ENCODE results near the gene ORC3.
"Not testable (repeated sequence)": the region's sequence is repeated elsewhere in the genome, so short reads cannot be mapped to it uniquely, and the experiment has no call there.

The ORC3 gene

GRCh38 chr6:87701676-87702588 is 112.0 kb downstream of the ORC3 start, which contains the start of gene AKIRIN2:
Gene AKIRIN2 (minus strand): TSS chr6:87702233. CDS start chr6:87701684, 549 bp downstream.
- H3K79me1 ChIP-seq (replicated peaks; ENCODE audit: low read length, poor library complexity, severe bottlenecking): no peaks in the 10 kb centered on the region
- H3K4ac ChIP-seq (ENCODE audit: low read depth in 1 of 2, low read length in 2 of 2): peak within 1 kb of the TSS; percentile 79 to 93
- peak within 1 kb of the TSS; percentile 71 for H2BK5ac ChIP-seq (ENCODE audit: low read depth, low read length, poor library complexity, severe bottlenecking)
- peak within 1 kb of the TSS; percentile 79 to 94 for H3K4me3 ChIP-seq (ENCODE audit: insufficient read depth in 1 of 2, low read depth in 1 of 2, low read length in 2 of 2)
- H3K18ac ChIP-seq (ENCODE audit: low read depth in 1 of 2, low read length in 2 of 2): peak within 1 kb of the TSS; percentile 98 to 99
- peak within 1 kb of the TSS; percentile 97 for H2AFZ ChIP-seq (ENCODE audit: low read depth, low read length)
- H3K9me3 ChIP-seq (ENCODE audit: control insufficient read depth, low read length): no peaks in the 10 kb centered on the region
- H2AK5ac ChIP-seq (ENCODE audit: low read length, severe bottlenecking): peak within 1 kb of the TSS; percentile 32
- H2BK12ac ChIP-seq (ENCODE audit: low read length in 2 of 2): peak within 1 kb of the TSS in 1 of 2 experiments; percentile 86
- H3K4me2 ChIP-seq (ENCODE audit: low read length, poor library complexity, severe bottlenecking): peak within 1 kb of the TSS; percentile 78
- H3K14ac ChIP-seq (ENCODE audit: low read length in 2 of 2): peak within 1 kb of the TSS; percentile 96 to 99
- peak within 1 kb of the TSS; percentile 98 to 99 for H3K23ac ChIP-seq (ENCODE audit: low read length in 2 of 2)
- peak within 1 kb of the TSS; percentile 93 for H3K27ac ChIP-seq (ENCODE audit: low read length, poor library complexity, severe bottlenecking)
- H3K9ac ChIP-seq (ENCODE audit: low read length): peak within 1 kb of the TSS; percentile 99
- H4K8ac ChIP-seq (ENCODE audit: low read length): peak within 1 kb of the TSS; percentile 58
- H3K4me1 ChIP-seq (ENCODE audit: control insufficient read depth, insufficient read depth, low read depth, low read length): peaks cover 6% of the 10 kb centered on the region
- peak within 1 kb of the TSS; percentile 86 for H2BK15ac ChIP-seq (ENCODE audit: low read depth, poor library complexity, severe bottlenecking)
- peak within 1 kb of the TSS; percentile 95 for H2BK120ac ChIP-seq (ENCODE audit: low read depth, low read length)
- no peaks in the 10 kb centered on the region for H3K36me3 ChIP-seq (ENCODE audit: control insufficient read depth in 1 of 2, insufficient read depth in 2 of 2, low read depth in 1 of 2, low read length in 2 of 2)
- under 1% methylated on average over 69 of the region's 88 CpGs for WGBS
- H4K91ac ChIP-seq (ENCODE audit: low read length): peak within 1 kb of the TSS; percentile 77
- no peaks in the 10 kb centered on the region for H3K27me3 ChIP-seq (ENCODE audit: control insufficient read depth in 1 of 2, insufficient read depth in 1 of 2, low read length in 2 of 2)
- DNase-seq: peak; percentile 99

DNA sequence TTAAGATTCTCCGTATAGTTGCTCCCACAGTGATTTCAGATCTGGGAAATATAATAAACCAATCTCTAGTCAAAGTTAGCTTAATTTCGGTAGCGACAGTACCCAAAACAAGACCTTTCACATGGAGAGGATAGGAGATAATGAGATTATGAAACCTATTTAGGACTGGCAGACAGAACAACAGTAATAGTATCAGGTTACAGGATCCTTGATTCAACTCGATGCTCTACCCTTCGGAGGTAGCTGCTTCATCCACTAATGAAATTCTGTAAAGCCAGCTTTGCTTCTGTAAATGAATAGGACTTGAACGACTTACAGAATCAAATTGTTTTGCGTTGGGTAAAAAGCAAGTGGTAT is 112.6 kb downstream of the ORC3 start:
- no peak overlapping the region for H2BK12ac ChIP-seq (ENCODE audit: low read length in 2 of 2)
- H3K18ac ChIP-seq (ENCODE audit: low read depth in 1 of 2, low read length in 2 of 2): no peak overlapping the region
- no peaks in the 10 kb centered on the region for H3K36me3 ChIP-seq (ENCODE audit: control insufficient read depth in 1 of 2, insufficient read depth in 2 of 2, low read depth in 1 of 2, low read length in 2 of 2)
- H4K8ac ChIP-seq (ENCODE audit: low read length): no peak overlapping the region
- H2AFZ ChIP-seq (ENCODE audit: low read depth, low read length): no peak overlapping the region
- H2BK15ac ChIP-seq (ENCODE audit: low read depth, poor library complexity, severe bottlenecking): no peak overlapping the region
- H3K23ac ChIP-seq (ENCODE audit: low read length in 2 of 2): no peak overlapping the region
- H3K4ac ChIP-seq (ENCODE audit: low read depth in 1 of 2, low read length in 2 of 2): no peak overlapping the region
- DNase-seq: peak; percentile 85
- peak overlapping the region; percentile 83 for H3K27ac ChIP-seq (ENCODE audit: low read length, poor library complexity, severe bottlenecking)
- no peak overlapping the region for H2AK5ac ChIP-seq (ENCODE audit: low read length, severe bottlenecking)
- 3% methylated on average over 4 of the region's 7 CpGs for WGBS
- H3K27me3 ChIP-seq (ENCODE audit: control insufficient read depth in 1 of 2, insufficient read depth in 1 of 2, low read length in 2 of 2): no peaks in the 10 kb centered on the region
- H3K14ac ChIP-seq (ENCODE audit: low read length in 2 of 2): no peak overlapping the region
- H2BK120ac ChIP-seq (ENCODE audit: low read depth, low read length): no peak overlapping the region
- peak overlapping the region; percentile 99 for H3K9ac ChIP-seq (ENCODE audit: low read length)
- no peak overlapping the region for H4K91ac ChIP-seq (ENCODE audit: low read length)
- H3K4me2 ChIP-seq (ENCODE audit: low read length, poor library complexity, severe bottlenecking): peak overlapping the region; percentile 77
- no peaks in the 10 kb centered on the region for H3K9me3 ChIP-seq (ENCODE audit: control insufficient read depth, low read length)
- H3K4me3 ChIP-seq (ENCODE audit: insufficient read depth in 1 of 2, low read depth in 1 of 2, low read length in 2 of 2): peak overlapping the region in 1 of 2 experiments; percentile 94
- no peak overlapping the region for H2BK5ac ChIP-seq (ENCODE audit: low read depth, low read length, poor library complexity, severe bottlenecking)
- no peaks in the 10 kb centered on the region for H3K79me1 ChIP-seq (replicated peaks; ENCODE audit: low read length, poor library complexity, severe bottlenecking)
- H3K4me1 ChIP-seq (ENCODE audit: control insufficient read depth, insufficient read depth, low read depth, low read length): peaks cover 6% of the 10 kb centered on the region

DNA sequence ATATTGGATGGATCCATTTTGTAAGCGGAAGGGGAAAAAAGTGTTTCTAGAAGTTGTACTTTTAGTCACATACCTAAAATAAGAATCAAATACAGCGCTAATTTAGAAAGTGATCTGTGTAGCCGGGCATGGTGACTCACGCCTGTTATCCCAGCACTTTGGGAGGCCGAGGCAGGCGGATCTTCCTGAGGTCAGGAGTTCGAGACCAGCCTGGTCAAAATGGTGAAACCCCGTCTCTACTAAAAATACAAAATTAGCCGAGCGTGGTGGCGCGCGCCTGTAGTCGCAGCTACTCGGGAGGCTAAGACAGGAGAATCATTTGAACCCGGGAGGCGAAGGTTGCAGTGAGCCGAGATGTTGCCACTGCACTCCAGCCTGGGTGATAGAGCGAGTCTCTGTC is 113.1 kb downstream of the ORC3 start:
- not testable (repeated sequence) for H3K23ac ChIP-seq (ENCODE audit: low read length in 2 of 2); H3K4ac ChIP-seq (ENCODE audit: low read depth in 1 of 2, low read length in 2 of 2); H3K18ac ChIP-seq (ENCODE audit: low read depth in 1 of 2, low read length in 2 of 2); H2BK12ac ChIP-seq (ENCODE audit: low read length in 2 of 2); H3K9me3 ChIP-seq (ENCODE audit: control insufficient read depth, low read length); H2AK5ac ChIP-seq (ENCODE audit: low read length, severe bottlenecking); H2BK120ac ChIP-seq (ENCODE audit: low read depth, low read length); H2BK15ac ChIP-seq (ENCODE audit: low read depth, poor library complexity, severe bottlenecking); H3K4me1 ChIP-seq (ENCODE audit: control insufficient read depth, insufficient read depth, low read depth, low read length); H3K36me3 ChIP-seq (ENCODE audit: control insufficient read depth in 1 of 2, insufficient read depth in 2 of 2, low read depth in 1 of 2, low read length in 2 of 2); DNase-seq; H2BK5ac ChIP-seq (ENCODE audit: low read depth, low read length, poor library complexity, severe bottlenecking); H3K14ac ChIP-seq (ENCODE audit: low read length in 2 of 2); H3K79me1 ChIP-seq (replicated peaks; ENCODE audit: low read length, poor library complexity, severe bottlenecking); H3K27me3 ChIP-seq (ENCODE audit: control insufficient read depth in 1 of 2, insufficient read depth in 1 of 2, low read length in 2 of 2); H4K8ac ChIP-seq (ENCODE audit: low read length); H2AFZ ChIP-seq (ENCODE audit: low read depth, low read length); H4K91ac ChIP-seq (ENCODE audit: low read length)
- Histone ChIP-seq H3K27ac (ENCODE audit: low read length, poor library complexity, severe bottlenecking) (peak overlapping the region; percentile 83), H3K4me3 (ENCODE audit: insufficient read depth in 1 of 2, low read depth in 1 of 2, low read length in 2 of 2) (peak overlapping the region in 1 of 2 experiments; percentile 94), H3K4me2 (ENCODE audit: low read length, poor library complexity, severe bottlenecking) (peak overlapping the region; percentile 77), H3K9ac (ENCODE audit: low read length) (peak overlapping the region; percentile 99)
- 87% methylated on average over 18 of the region's 19 CpGs for whole genome bisulfite sequencing

GRCh38 chr6:87705070-87705691 is 115.2 kb downstream of the ORC3 start:
- Histone ChIP-seq H2BK15ac (ENCODE audit: low read depth, poor library complexity, severe bottlenecking) (no peak overlapping the region), H3K4ac (ENCODE audit: low read depth in 1 of 2, low read length in 2 of 2) (no peak overlapping the region), H3K79me1 (replicated peaks; ENCODE audit: low read length, poor library complexity, severe bottlenecking) (no peaks in the 10 kb centered on the region), H3K4me1 (ENCODE audit: control insufficient read depth, insufficient read depth, low read depth, low read length) (peaks cover 6% of the 10 kb centered on the region), H4K91ac (ENCODE audit: low read length) (no peak overlapping the region), H2AFZ (ENCODE audit: low read depth, low read length) (no peak overlapping the region), H3K9ac (ENCODE audit: low read length) (no peak overlapping the region), H3K23ac (ENCODE audit: low read length in 2 of 2) (no peak overlapping the region), H2BK120ac (ENCODE audit: low read depth, low read length) (no peak overlapping the region), H3K27ac (ENCODE audit: low read length, poor library complexity, severe bottlenecking) (peak overlapping the region; percentile 87), H3K27me3 (ENCODE audit: control insufficient read depth in 1 of 2, insufficient read depth in 1 of 2, low read length in 2 of 2) (no peaks in the 10 kb centered on the region), H4K8ac (ENCODE audit: low read length) (no peak overlapping the region), H2AK5ac (ENCODE audit: low read length, severe bottlenecking) (no peak overlapping the region), H2BK12ac (ENCODE audit: low read length in 2 of 2) (no peak overlapping the region), H3K36me3 (ENCODE audit: control insufficient read depth in 1 of 2, insufficient read depth in 2 of 2, low read depth in 1 of 2, low read length in 2 of 2) (no peaks in the 10 kb centered on the region), H3K18ac (ENCODE audit: low read depth in 1 of 2, low read length in 2 of 2) (peak overlapping the region in 1 of 2 experiments; percentile 40), H3K4me3 (ENCODE audit: insufficient read depth in 1 of 2, low read depth in 1 of 2, low read length in 2 of 2) (no peak overlapping the region), H3K4me2 (ENCODE audit: low read length, poor library complexity, severe bottlenecking) (no peak overlapping the region), H3K14ac (ENCODE audit: low read length in 2 of 2) (no peak overlapping the region), H3K9me3 (ENCODE audit: control insufficient read depth, low read length) (no peaks in the 10 kb centered on the region), H2BK5ac (ENCODE audit: low read depth, low read length, poor library complexity, severe bottlenecking) (peak overlapping the region; percentile 57)
- DNase-seq: peak; percentile 39
- 82% methylated on average over 4 of the region's 4 CpGs for WGBS
